Stimulated activated naive B cell treated with anti-CD40 and anti-IgM and Interleukin-4, amounts not matched to agents 10 μg/mL and 1 μg/mL and 100 μg/mL, for 72 hours (primary cell): ENCODE results near the gene PRSS53.

ENCODE experiments used
- ATAC-seq, 2 donors: fragments of 150-1000 bp; cut with Tn5 transposase; replicated peaks; 2 replicates each; pipeline ENCODE4 v1.10.0; 2021; ENCODE audit warnings: moderate library complexity in 1 of 2
- DNase-seq: peaks from one replicate; pipeline ENCODE4 v3.0.0; 2021
- H3K27ac Mint-ChIP-seq: one replicate; pipeline ENCODE4 v1.8.0; 2022; ENCODE audit warnings: mild to moderate bottlenecking, mixed read lengths
- H3K27me3 Mint-ChIP-seq, 2 donors: one replicate each; pipeline ENCODE4 v1.8.0; 2022; ENCODE audit warnings: mixed read lengths in 2 of 2
- H3K36me3 Mint-ChIP-seq, 2 donors: one replicate each; pipeline ENCODE4 v1.8.0; 2022; ENCODE audit warnings: mixed read lengths in 2 of 2, mild to moderate bottlenecking in 1 of 2
- H3K4me1 Mint-ChIP-seq, 2 donors: one replicate each; pipeline ENCODE4 v1.8.0; 2022; ENCODE audit warnings: mixed read lengths in 2 of 2, mild to moderate bottlenecking in 1 of 2
- H3K4me3 Mint-ChIP-seq, 2 donors: one replicate each; pipeline ENCODE4 v1.8.0; 2022; ENCODE audit warnings: mild to moderate bottlenecking in 2 of 2, mixed read lengths in 2 of 2, moderate library complexity in 1 of 2
- H3K9me3 Mint-ChIP-seq, 2 donors: one replicate each; pipeline ENCODE4 v1.8.0; 2022; ENCODE audit warnings: mixed read lengths in 2 of 2, mild to moderate bottlenecking in 1 of 2

PRSS53 gene

GRCh38 chr16:31129568-31130335 is 41.0 kb upstream of the PRSS53 start:
- Mint-ChIP-seq H3K9me3 (no peaks in the 10 kb centered on the region), H3K36me3 (peaks cover 45 to 53% of the 10 kb centered on the region in 2 donors), H3K27me3 (no peaks in the 10 kb centered on the region), H3K4me3 (no peak overlapping the region), H3K27ac (no peak overlapping the region), H3K4me1 (peaks cover 1 to 6% of the 10 kb centered on the region in 2 donors)
- ATAC-seq (no peak), DNase-seq (no peak)

- Mint-ChIP-seq H3K36me3 (peaks cover 45 to 57% of the 10 kb centered on the region in 2 donors), H3K27me3 (no peaks in the 10 kb centered on the region), H3K9me3 (no peaks in the 10 kb centered on the region), H3K4me3 (no peak overlapping the region), H3K27ac (peak overlapping the region; percentile 31), H3K4me1 (peaks cover 1 to 6% of the 10 kb centered on the region in 2 donors)
- no peak for DNase-seq
- peak; percentile 69 to 79 for ATAC-seq
These were observed 40.2 kb upstream of the PRSS53 start for GRCh38 chr16:31128711-31129567.

DNA sequence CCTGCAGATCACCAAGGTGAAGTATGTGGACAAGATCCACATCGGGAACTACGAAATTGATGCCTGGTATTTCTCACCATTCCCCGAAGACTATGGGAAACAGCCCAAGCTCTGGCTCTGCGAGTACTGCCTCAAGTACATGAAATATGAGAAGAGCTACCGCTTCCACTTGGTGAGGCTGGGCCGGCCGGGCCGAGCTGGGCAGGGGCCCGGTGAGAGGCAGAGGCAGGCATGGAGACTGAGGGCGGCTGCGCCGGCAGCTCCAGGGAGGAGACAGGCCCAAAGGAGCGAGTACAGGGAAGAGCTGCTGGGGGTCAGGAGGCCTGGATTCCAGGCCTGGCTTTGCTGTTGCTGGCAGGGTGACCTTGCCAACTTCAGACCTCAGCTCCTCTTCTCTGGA is 38.4 kb upstream of the PRSS53 start:
- DNase-seq (no peak), ATAC-seq (no peak)
- Mint-ChIP-seq H3K9me3 (no peaks in the 10 kb centered on the region), H3K36me3 (peaks cover 45% of the 10 kb centered on the region in 2 donors), H3K27me3 (no peaks in the 10 kb centered on the region), H3K27ac (peak overlapping the region; percentile 67), H3K4me3 (no peak overlapping the region), H3K4me1 (peaks cover 1 to 6% of the 10 kb centered on the region in 2 donors)

DNA sequence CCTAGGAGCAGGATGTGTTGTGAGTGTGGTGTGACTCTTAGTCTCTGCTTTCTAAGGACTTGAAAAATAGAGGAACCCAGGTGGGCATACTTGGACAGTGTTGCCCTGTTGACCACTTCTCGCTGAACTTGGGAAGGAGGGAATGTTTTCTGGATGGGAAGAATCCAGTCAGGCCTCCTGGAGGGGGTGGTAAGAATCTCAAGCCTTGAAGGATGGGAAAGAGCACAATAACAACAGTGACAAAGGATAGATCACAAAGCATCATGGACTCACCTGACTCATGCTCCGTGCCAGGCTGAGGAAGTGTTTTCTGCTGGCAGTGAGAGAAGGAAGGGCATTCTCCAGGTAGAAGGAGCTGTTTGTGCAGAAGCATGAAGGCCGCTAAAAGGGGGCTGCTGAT is 37.1 kb upstream of the PRSS53 start:
- no peaks in the 10 kb centered on the region for H3K27me3 Mint-ChIP-seq
- peaks cover 35 to 36% of the 10 kb centered on the region in 2 donors for H3K36me3 Mint-ChIP-seq
- peak overlapping the region; percentile 86 for H3K27ac Mint-ChIP-seq
- DNase-seq (no peak), ATAC-seq (no peak)
- H3K9me3 Mint-ChIP-seq, result no peaks in the 10 kb centered on the region
- no peak overlapping the region for H3K4me3 Mint-ChIP-seq
- H3K4me1 Mint-ChIP-seq, result peaks cover 1 to 6% of the 10 kb centered on the region in 2 donors

DNA sequence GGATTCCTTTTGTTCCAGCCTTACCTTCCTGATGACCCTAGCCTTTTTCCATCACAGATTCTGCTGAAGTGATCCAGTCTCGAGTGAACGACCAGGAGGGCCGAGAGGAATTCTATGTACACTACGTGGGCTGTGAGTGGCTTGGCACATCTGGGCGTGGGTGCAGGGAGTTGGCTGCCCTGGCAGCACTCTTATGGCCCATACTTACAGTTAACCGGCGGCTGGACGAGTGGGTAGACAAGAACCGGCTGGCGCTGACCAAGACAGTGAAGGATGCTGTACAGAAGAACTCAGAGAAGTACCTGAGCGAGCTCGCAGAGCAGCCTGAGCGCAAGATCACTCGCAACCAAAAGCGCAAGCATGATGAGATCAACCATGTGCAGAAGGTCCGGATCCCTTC is 31.4 kb upstream of the PRSS53 start:
- Mint-ChIP-seq H3K27ac (no peak overlapping the region), H3K27me3 (no peaks in the 10 kb centered on the region), H3K4me1 (peaks cover 13 to 42% of the 10 kb centered on the region in 2 donors), H3K36me3 (peaks cover 16 to 27% of the 10 kb centered on the region in 2 donors), H3K4me3 (no peak overlapping the region), H3K9me3 (no peaks in the 10 kb centered on the region)
- ATAC-seq, result no peak
- no peak for DNase-seq

GRCh38 chr16:31118223-31119155 is 29.7 kb upstream of the PRSS53 start:
- H3K27me3 Mint-ChIP-seq, result no peaks in the 10 kb centered on the region
- DNase-seq (no peak), ATAC-seq (no peak)
- H3K4me3 Mint-ChIP-seq, result peak overlapping the region; percentile 82 to 86
- no peaks in the 10 kb centered on the region for H3K9me3 Mint-ChIP-seq
- peak overlapping the region; percentile 94 for H3K27ac Mint-ChIP-seq
- peaks cover 20 to 57% of the 10 kb centered on the region in 2 donors for H3K4me1 Mint-ChIP-seq
- peaks cover 18 to 30% of the 10 kb centered on the region in 2 donors for H3K36me3 Mint-ChIP-seq

DNA sequence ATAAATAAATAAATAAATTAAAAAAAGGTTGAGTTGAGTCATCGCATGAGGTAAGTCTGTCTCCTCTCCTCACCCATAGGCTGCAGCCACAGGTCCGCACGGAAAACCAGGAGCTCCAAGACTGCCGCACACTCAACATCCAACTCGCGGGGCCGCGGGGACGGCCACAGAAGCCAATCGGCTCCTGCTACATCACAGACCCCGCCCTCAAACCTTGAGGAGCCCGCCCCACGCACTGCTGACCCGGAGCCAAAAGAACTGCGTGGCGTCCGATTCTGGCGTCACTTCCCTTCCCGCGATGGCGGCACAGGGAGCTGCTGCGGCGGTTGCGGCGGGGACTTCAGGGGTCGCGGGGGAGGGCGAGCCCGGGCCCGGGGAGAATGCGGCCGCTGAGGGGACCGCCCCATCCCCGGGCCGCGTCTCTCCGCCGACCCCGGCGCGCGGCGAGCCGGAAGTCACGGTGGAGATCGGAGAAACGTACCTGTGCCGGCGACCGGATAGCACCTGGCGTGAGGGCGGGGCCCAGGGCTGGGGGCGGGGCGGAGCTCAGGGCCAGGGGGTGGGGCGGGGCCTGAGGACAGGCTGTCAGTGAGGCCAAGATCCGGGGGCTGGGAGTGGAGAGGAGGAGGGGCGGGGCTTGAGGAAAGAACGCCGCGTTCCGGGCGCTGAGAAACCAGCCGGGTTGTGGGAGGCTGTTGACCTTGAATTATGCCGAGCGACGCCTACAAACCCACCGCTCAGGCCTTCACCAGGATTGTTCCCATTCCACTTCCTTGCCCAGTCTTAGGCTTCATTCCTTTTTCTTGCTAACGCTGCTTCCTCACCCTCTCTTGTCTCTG is 28.9 kb upstream of the PRSS53 start, which contains the start of gene KAT8:
Gene KAT8 (plus strand): TSS at position 281 of the 839 bp plus-strand sequence. CDS start 18 bp downstream, at position 299.
- peak within 1 kb of the TSS; percentile 94 for H3K27ac Mint-ChIP-seq
- ATAC-seq (peak; percentile 90 to 93), DNase-seq (peak; percentile 96)
- no peaks in the 10 kb centered on the region for H3K9me3 Mint-ChIP-seq
- H3K36me3 Mint-ChIP-seq, result peaks cover 18 to 33% of the 10 kb centered on the region in 2 donors
- no peaks in the 10 kb centered on the region for H3K27me3 Mint-ChIP-seq
- peaks cover 22 to 66% of the 10 kb centered on the region in 2 donors for H3K4me1 Mint-ChIP-seq
- H3K4me3 Mint-ChIP-seq, result peak within 1 kb of the TSS; percentile 82 to 86

GRCh38 chr16:31114468-31114867 is 25.7 kb upstream of the PRSS53 start:
- Mint-ChIP-seq H3K27me3 (no peaks in the 10 kb centered on the region), H3K27ac (peak overlapping the region; percentile 92), H3K4me3 (peak overlapping the region in 1 of 2 donors; percentile 8), H3K9me3 (no peaks in the 10 kb centered on the region), H3K36me3 (peaks cover 24 to 45% of the 10 kb centered on the region in 2 donors), H3K4me1 (peaks cover 33 to 88% of the 10 kb centered on the region in 2 donors)
- no peak for ATAC-seq
- DNase-seq, result no peak

GRCh38 chr16:31113121-31114120 is 24.7 kb upstream of the PRSS53 start:
- Mint-ChIP-seq H3K27ac (peak overlapping the region; percentile 92), H3K36me3 (peaks cover 25 to 47% of the 10 kb centered on the region in 2 donors), H3K4me3 (peak overlapping the region; percentile 22 to 52), H3K4me1 (peaks cover 31 to 82% of the 10 kb centered on the region in 2 donors), H3K9me3 (no peaks in the 10 kb centered on the region), H3K27me3 (no peaks in the 10 kb centered on the region)
- ATAC-seq (peak; percentile 20 to 33), DNase-seq (peak; percentile 33)

DNA sequence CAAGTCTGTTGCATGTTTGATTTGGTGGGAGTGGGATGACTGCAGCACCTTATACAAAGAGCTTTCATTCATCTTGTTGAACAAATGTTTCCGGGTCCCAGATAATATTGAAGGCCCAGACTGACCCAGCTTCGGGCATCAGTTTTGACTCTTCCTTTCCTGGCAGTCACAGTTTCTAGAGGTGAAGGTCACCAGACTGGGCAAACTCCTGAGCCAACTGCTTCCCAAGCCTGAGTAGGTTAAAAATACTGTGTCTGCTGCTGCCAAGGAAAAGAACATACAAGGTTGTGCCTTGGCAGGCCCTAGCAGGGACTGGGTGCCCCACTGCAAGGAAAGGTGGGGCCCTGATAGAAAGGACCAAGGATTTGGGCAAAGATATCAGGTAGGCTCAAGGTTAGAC is 24.0 kb upstream of the PRSS53 start:
- Mint-ChIP-seq H3K4me3 (no peak overlapping the region), H3K9me3 (no peaks in the 10 kb centered on the region), H3K4me1 (peaks cover 29 to 81% of the 10 kb centered on the region in 2 donors), H3K27me3 (no peaks in the 10 kb centered on the region), H3K27ac (peak overlapping the region; percentile 81), H3K36me3 (peaks cover 25 to 47% of the 10 kb centered on the region in 2 donors)
- ATAC-seq, result no peak
- no peak for DNase-seq

- H3K27me3 Mint-ChIP-seq, result no peaks in the 10 kb centered on the region
- no peak overlapping the region for H3K27ac Mint-ChIP-seq
- H3K4me3 Mint-ChIP-seq, result no peak overlapping the region
These were observed 23.2 kb upstream of the PRSS53 start for GRCh38 chr16:31111881-31112466.

More at GRCh38 chr16:31111881-31112466, 23.2 kb upstream of the PRSS53 start:
- ATAC-seq (no peak), DNase-seq (no peak)
- Mint-ChIP-seq H3K9me3 (no peaks in the 10 kb centered on the region), H3K36me3 (peaks cover 25 to 47% of the 10 kb centered on the region in 2 donors), H3K4me1 (peaks cover 34 to 85% of the 10 kb centered on the region in 2 donors)
